M059J (cell line): ENCODE data around the gene REM2. TPM values are rescaled to one million over a fixed set of nuclear protein-coding genes. Genes with fewer than 3 reads are reported as not detected.
"Not testable (repeated sequence)": the region's sequence is repeated elsewhere in the genome, so short reads cannot be mapped to it uniquely, and the experiment has no call there.

ENCODE experiments used
- DNase-seq: peaks from one replicate; pipeline ENCODE4 v3.0.0-alpha.2; 2012; ENCODE audit warnings: low read depth
- total RNA-seq: library from RNA; depleted of rRNA; stranded (reverse); fragments of >200 nt; shearing (Covaris generic); gene quantifications from 2 replicates; pipeline ENCODE4 v1.2.3, GENCODE V29; 2014

REM2 gene
- total RNA-seq, 1 experiment from 2014 or later, result 0.52 TPM

GRCh38 chr14:22896760-22897159 is 13.7 kb downstream of the REM2 start:
- no peak for DNase-seq

- DNase-seq, result no peak
Observed at GRCh38 chr14:22897357-22897756, 14.3 kb downstream of the REM2 start.

GRCh38 chr14:22898302-22899090 is 15.5 kb downstream of the REM2 start:
- peak; percentile 85 for DNase-seq

GRCh38 chr14:22900081-22900799 is 17.2 kb downstream of the REM2 start:
- DNase-seq, result peak; percentile 76

GRCh38 chr14:22901799-22902198 is 18.8 kb downstream of the REM2 start:
- no peak for DNase-seq

GRCh38 chr14:22903742-22904087 is 20.7 kb downstream of the REM2 start:
- DNase-seq, result no peak

- DNase-seq, result no peak
Observed at GRCh38 chr14:22905627-22906026, 22.6 kb downstream of the REM2 start.

- no peak for DNase-seq
Observed at GRCh38 chr14:22906073-22906472, 23.1 kb downstream of the REM2 start.

GRCh38 chr14:22907429-22907828 is 24.4 kb downstream of the REM2 start:
- no peak for DNase-seq

GRCh38 chr14:22908601-22909000 is 25.6 kb downstream of the REM2 start:
- DNase-seq, result no peak

- DNase-seq, result no peak
Observed at GRCh38 chr14:22910916-22911315, 27.9 kb downstream of the REM2 start.

- not testable (repeated sequence) for DNase-seq
Observed at GRCh38 chr14:22914836-22915235, 31.8 kb downstream of the REM2 start.

- no peak for DNase-seq
Observed at GRCh38 chr14:22915886-22916521, 33.0 kb downstream of the REM2 start.

GRCh38 chr14:22918804-22919600 is 36.0 kb downstream of the REM2 start, which contains the start of gene RBM23:
RBM23 (minus strand) TSS chr14:22919149.
- peak; percentile 100 for DNase-seq

GRCh38 chr14:22919601-22919921 is 36.5 kb downstream of the REM2 start:
- DNase-seq, result no peak

- DNase-seq, result no peak
Observed at GRCh38 chr14:22920697-22921096, 37.7 kb downstream of the REM2 start.

- DNase-seq, result no peak
Observed at GRCh38 chr14:22922294-22922693, 39.3 kb downstream of the REM2 start.

- no peak for DNase-seq
Observed at GRCh38 chr14:22923746-22924145, 40.7 kb downstream of the REM2 start.

GRCh38 chr14:22925513-22925912 is 42.5 kb downstream of the REM2 start:
- DNase-seq, result no peak

- no peak for DNase-seq
Observed at GRCh38 chr14:22926316-22926715, 43.3 kb downstream of the REM2 start.

GRCh38 chr14:22928237-22929103 is 45.4 kb downstream of the REM2 start:
- DNase-seq, result no peak
